ENCODE measurements around the gene EBF3.

The EBF3 gene

GRCh38 chr10:129890170-129890569 lies 73.9 kb downstream of the EBF3 start:
- no peak for DNase-seq (ENCODE audit: low read depth)

GRCh38 chr10:129888784-129889616 lies 75.1 kb downstream of the EBF3 start:
- DNase-seq (ENCODE audit: low read depth), result no peak

- no peak for DNase-seq (ENCODE audit: low read depth)
Observed at GRCh38 chr10:129887986-129888783, 75.9 kb downstream of the EBF3 start.

GRCh38 chr10:129887381-129887905 lies 76.6 kb downstream of the EBF3 start:
- no peak for DNase-seq (ENCODE audit: low read depth)

GRCh38 chr10:129886263-129886662 lies 77.8 kb downstream of the EBF3 start:
- no peak for DNase-seq (ENCODE audit: low read depth)

GRCh38 chr10:129885526-129885925 lies 78.5 kb downstream of the EBF3 start:
- no peak for DNase-seq (ENCODE audit: low read depth)

- DNase-seq (ENCODE audit: low read depth), result no peak
Observed at GRCh38 chr10:129884398-129885078, 79.5 kb downstream of the EBF3 start.

GRCh38 chr10:129883626-129884397 lies 80.3 kb downstream of the EBF3 start:
- no peak for DNase-seq (ENCODE audit: low read depth)

- no peak for DNase-seq (ENCODE audit: low read depth)
Observed at GRCh38 chr10:129883029-129883428, 81.0 kb downstream of the EBF3 start.

- DNase-seq (ENCODE audit: low read depth), result no peak
Observed at GRCh38 chr10:129882291-129883010, 81.6 kb downstream of the EBF3 start.

GRCh38 chr10:129881641-129882040 lies 82.4 kb downstream of the EBF3 start:
- DNase-seq (ENCODE audit: low read depth), result no peak

GRCh38 chr10:129880191-129880870 lies 83.7 kb downstream of the EBF3 start:
- no peak for DNase-seq (ENCODE audit: low read depth)

- no peak for DNase-seq (ENCODE audit: low read depth)
Observed at GRCh38 chr10:129879655-129880054, 84.4 kb downstream of the EBF3 start.

GRCh38 chr10:129878835-129879234 lies 85.2 kb downstream of the EBF3 start:
- no peak for DNase-seq (ENCODE audit: low read depth)

GRCh38 chr10:129877773-129878371 lies 86.2 kb downstream of the EBF3 start:
- DNase-seq (ENCODE audit: low read depth), result no peak

GRCh38 chr10:129876838-129877237 lies 87.2 kb downstream of the EBF3 start:
- DNase-seq (ENCODE audit: low read depth), result no peak

GRCh38 chr10:129875993-129876726 lies 87.9 kb downstream of the EBF3 start:
- no peak for DNase-seq (ENCODE audit: low read depth)

- no peak for DNase-seq (ENCODE audit: low read depth)
Observed at GRCh38 chr10:129873351-129873750, 90.7 kb downstream of the EBF3 start.

- DNase-seq (ENCODE audit: low read depth), result no peak
Observed at GRCh38 chr10:129871966-129872365, 92.1 kb downstream of the EBF3 start.
